HG03196 (cell line): ENCODE measurements around the gene MALSU1.

ENCODE experiments used
- ATAC-seq: cut with Tn5 transposase; IDR thresholded peaks from one replicate; pipeline ENCODE4 v1.9.1; 2021; ENCODE audit not compliant: unreplicated experiment

MALSU1 gene

GRCh38 chr7:23298885-23299769 is at the start of gene MALSU1:
TSS of gene MALSU1 (plus strand) at chr7:23299339. CDS start at chr7:23299353, 14 bp downstream.
- peak; percentile 99 for ATAC-seq

GRCh38 chr7:23249486-23249885 is 49.7 kb upstream of the MALSU1 start:
- no peak for ATAC-seq

GRCh38 chr7:23254051-23254681 is 45.0 kb upstream of the MALSU1 start:
- no peak for ATAC-seq

- no peak for ATAC-seq
These were observed 42.4 kb upstream of the MALSU1 start for GRCh38 chr7:23256731-23257130.

- no peak for ATAC-seq
These were observed 38.8 kb upstream of the MALSU1 start for GRCh38 chr7:23260371-23260770.

GRCh38 chr7:23261843-23262452 is 37.2 kb upstream of the MALSU1 start:
- ATAC-seq, result peak; percentile 62

GRCh38 chr7:23264916-23265458 is 34.2 kb upstream of the MALSU1 start:
- peak; percentile 51 for ATAC-seq

- ATAC-seq, result no peak
These were observed 32.2 kb upstream of the MALSU1 start for GRCh38 chr7:23266918-23267317.

GRCh38 chr7:23267357-23267756 is 31.8 kb upstream of the MALSU1 start:
- no peak for ATAC-seq

- ATAC-seq, result no peak
These were observed 31.0 kb upstream of the MALSU1 start for GRCh38 chr7:23268167-23268566.

GRCh38 chr7:23268746-23269145 is 30.4 kb upstream of the MALSU1 start:
- no peak for ATAC-seq

GRCh38 chr7:23272275-23272674 is 26.9 kb upstream of the MALSU1 start:
- ATAC-seq, result no peak

- ATAC-seq, result peak; percentile 93
These were observed 26.0 kb upstream of the MALSU1 start for GRCh38 chr7:23273141-23273599.

GRCh38 chr7:23275912-23276311 is 23.2 kb upstream of the MALSU1 start:
- ATAC-seq, result no peak

- ATAC-seq, result no peak
These were observed 22.8 kb upstream of the MALSU1 start for GRCh38 chr7:23276376-23276775.

GRCh38 chr7:23276947-23277346 is 22.2 kb upstream of the MALSU1 start:
- ATAC-seq, result no peak

- no peak for ATAC-seq
These were observed 21.7 kb upstream of the MALSU1 start for GRCh38 chr7:23277359-23277989.

- ATAC-seq, result no peak
These were observed 19.2 kb upstream of the MALSU1 start for GRCh38 chr7:23279819-23280525.

GRCh38 chr7:23283086-23283485 is 16.1 kb upstream of the MALSU1 start:
- no peak for ATAC-seq

- no peak for ATAC-seq
These were observed 14.3 kb upstream of the MALSU1 start for GRCh38 chr7:23284871-23285270.
